Nephron (organoid): ENCODE results near the gene ZNF628.
A peak's percentile ranks its signal among the peaks of the same experiment; 100 is the strongest.

ENCODE experiments used
- H3K27ac Mint-ChIP-seq, 3 experiments: 2 replicates each; pipeline ENCODE4 v1.8.0; 2020; ENCODE audit warnings: mixed read lengths in 3 of 3, mild to moderate bottlenecking in 2 of 3, moderate library complexity in 1 of 3
- H3K27me3 Mint-ChIP-seq: 2 replicates; pipeline ENCODE4 v1.8.0; 2021; ENCODE audit warnings: low read depth, mild to moderate bottlenecking, moderate library complexity, mixed read lengths
- H3K36me3 Mint-ChIP-seq: 2 replicates; pipeline ENCODE4 v1.8.0; 2020; ENCODE audit warnings: low read depth, mixed read lengths
- H3K4me1 Mint-ChIP-seq: 2 replicates; pipeline ENCODE4 v1.8.0; 2020; ENCODE audit warnings: mixed read lengths
- H3K4me3 Mint-ChIP-seq, 3 experiments: 2 replicates each; pipeline ENCODE4 v1.8.0; 2020; ENCODE audit warnings: mild to moderate bottlenecking in 3 of 3, mixed read lengths in 3 of 3, moderate library complexity in 2 of 3
- H3K9me3 Mint-ChIP-seq: 2 replicates; pipeline ENCODE4 v1.8.0; 2020; ENCODE audit warnings: mixed read lengths
- CTCF ChIP-seq, 3 experiments: fragments of 200-600 bp; sonication (generic); IDR thresholded peaks; one replicate each; pipeline ENCODE4 v1.5.0; 2021; ENCODE audit warnings: antibody characterized with exemption in 3 of 3; ENCODE audit not compliant: unreplicated experiment in 3 of 3

ZNF628 gene

DNA sequence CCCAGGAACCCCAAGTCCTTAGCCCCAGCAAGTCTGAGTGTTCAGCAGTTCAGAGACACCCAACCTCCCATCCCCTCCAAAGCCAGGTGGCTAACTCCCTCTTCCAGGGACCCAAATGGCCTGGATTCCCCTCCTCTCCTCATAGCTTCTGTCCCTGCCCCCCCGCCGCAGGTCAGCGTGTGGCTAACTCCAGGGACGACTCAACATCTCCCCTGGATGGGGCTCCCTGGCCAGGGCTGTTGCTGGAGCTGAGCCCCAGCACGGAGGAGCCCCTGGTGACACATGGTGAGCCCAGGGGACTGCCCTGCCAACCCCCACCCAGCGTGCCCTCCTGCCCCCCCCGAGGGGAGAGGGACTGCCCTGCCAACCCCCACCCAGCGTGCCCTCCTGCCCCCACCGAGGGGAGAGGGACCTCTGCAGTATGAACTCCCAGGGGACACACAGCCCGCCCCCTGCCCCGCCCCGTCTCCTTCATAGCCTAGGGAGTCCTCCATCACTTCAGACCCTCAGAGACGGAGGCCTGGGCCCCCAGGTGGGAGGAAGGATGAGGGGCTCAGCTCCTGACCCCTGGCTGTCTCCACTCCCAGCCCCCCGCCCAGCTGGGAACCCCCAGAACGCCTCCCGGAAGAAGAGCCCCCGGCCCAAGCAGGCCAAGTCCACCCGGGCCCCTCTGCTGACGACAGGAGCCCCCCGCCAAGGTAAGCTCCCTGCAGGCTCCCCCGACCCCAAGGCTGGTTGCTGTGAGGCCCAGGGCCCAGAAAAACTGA, 13.5 kb downstream of the ZNF628 start:
- H3K27me3 Mint-ChIP-seq: no peaks in the 10 kb centered on the region
- H3K27ac Mint-ChIP-seq: no peak overlapping the region
- peaks cover 47% of the 10 kb centered on the region for H3K4me1 Mint-ChIP-seq
- H3K4me3 Mint-ChIP-seq: no peak overlapping the region
- no peak for TF ChIP-seq CTCF (IDR thresholded peaks at IDR 0.05; ENCODE audit: unreplicated experiment in 3 of 3)
- no peaks in the 10 kb centered on the region for H3K36me3 Mint-ChIP-seq
- no peaks in the 10 kb centered on the region for H3K9me3 Mint-ChIP-seq

DNA sequence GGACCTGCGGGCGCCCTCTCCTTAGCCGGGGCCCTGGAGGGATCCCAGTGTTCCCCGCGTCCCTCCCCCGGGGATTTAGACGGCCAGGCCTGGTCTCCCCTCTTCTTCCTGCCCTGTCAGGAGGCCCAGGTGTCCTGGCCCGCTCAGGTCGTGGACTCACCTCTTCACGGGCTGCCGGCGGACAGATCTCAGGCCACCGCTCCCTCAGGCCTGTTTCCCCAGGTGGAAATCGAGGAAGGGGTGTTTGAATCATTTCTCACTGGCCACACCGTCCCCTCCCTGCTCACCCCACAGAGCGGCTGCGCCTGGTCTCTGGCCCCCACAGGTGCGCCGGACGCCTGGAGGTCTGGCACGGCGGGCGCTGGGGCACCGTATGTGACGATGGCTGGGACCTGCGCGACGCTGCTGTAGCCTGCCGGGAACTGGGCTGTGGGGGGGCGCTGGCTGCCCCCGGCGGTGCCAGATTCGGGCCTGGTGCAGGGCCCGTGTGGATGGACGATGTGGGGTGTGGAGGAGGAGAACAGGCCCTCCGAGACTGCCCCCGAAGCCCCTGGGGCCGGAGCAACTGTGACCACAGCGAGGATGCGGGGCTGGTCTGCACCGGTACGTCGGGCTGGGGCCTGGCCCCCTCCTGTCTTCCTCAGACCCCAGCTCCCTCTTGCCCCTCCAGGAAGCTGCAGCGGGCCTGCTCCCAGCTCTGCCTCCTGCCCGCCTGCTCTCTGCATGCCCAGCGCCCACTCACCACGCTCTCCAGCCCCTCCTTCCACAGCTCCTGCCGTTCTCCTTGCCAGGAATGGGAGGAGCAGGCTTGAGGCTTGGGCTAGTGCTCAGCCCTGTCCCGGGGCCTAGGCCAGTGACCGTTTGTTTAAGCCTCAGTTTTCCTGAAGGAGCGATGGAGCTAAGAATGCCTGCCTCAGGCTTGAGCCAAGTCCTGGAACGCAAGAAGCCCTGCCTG, 14.3 kb downstream of the ZNF628 start:
- Mint-ChIP-seq H3K36me3 (no peaks in the 10 kb centered on the region), H3K4me1 (peaks cover 43% of the 10 kb centered on the region), H3K9me3 (no peaks in the 10 kb centered on the region), H3K27ac (peak overlapping the region in 1 of 3 experiments; percentile 82), H3K27me3 (no peaks in the 10 kb centered on the region), H3K4me3 (no peak overlapping the region)
- TF ChIP-seq CTCF (IDR thresholded peaks at IDR 0.05; ENCODE audit: unreplicated experiment in 3 of 3): no peak

DNA sequence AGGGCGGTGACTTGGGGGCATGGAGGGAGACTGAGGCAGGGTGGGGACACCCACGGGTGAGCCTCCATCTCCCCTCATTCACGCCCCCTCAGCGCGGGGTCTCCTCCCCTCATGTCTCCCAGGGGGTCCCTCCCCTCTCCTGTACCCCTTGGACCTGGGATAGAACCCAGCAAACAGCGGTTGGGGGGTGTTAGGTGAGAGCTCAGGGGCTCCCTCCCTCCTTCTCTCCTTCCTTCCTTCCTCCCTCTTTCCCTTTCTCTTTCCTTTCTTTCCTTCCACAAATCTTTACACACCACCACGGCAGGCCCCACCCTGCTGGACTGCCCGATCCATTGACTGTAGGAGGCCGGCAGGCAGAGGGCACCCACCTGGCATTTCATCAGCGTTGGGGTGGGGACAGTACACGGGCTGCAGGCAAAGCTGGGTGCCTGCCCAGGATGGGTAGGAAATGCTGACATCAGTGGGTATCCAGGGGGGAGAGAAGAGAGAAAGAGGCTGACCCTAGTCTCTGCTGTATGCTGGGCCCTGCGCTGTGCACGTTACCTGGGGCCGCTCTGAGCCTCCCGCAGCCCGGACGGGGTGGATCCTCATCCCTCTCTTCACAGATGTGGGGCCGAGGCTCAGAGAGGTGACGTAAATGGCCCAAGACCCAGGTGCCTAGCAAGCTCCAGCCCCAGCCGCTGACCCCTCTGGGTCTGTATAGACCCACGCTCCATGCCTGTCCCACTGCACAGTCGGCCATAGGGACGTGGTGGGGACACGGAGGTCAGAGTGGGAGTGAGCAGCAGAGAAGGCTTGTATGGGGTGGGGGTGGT, 15.3 kb downstream of the ZNF628 start:
- Mint-ChIP-seq H3K27me3 (no peaks in the 10 kb centered on the region), H3K36me3 (no peaks in the 10 kb centered on the region), H3K4me3 (peak overlapping the region in 1 of 3 experiments; percentile 11), H3K4me1 (peaks cover 37% of the 10 kb centered on the region), H3K9me3 (no peaks in the 10 kb centered on the region), H3K27ac (peak overlapping the region; percentile 46 to 82 (median 79))
- TF ChIP-seq CTCF (IDR thresholded peaks at IDR 0.05; ENCODE audit: unreplicated experiment in 3 of 3): no peak

GRCh38 chr19:55492362-55492944, 16.0 kb downstream of the ZNF628 start:
- Mint-ChIP-seq H3K27ac (peak overlapping the region; percentile 46 to 82 (median 79)), H3K27me3 (no peaks in the 10 kb centered on the region), H3K9me3 (no peaks in the 10 kb centered on the region)

More at GRCh38 chr19:55492362-55492944, 16.0 kb downstream of the ZNF628 start:
- H3K36me3 Mint-ChIP-seq: no peaks in the 10 kb centered on the region
- peak overlapping the region in 1 of 3 experiments; percentile 11 for H3K4me3 Mint-ChIP-seq
- peaks cover 36% of the 10 kb centered on the region for H3K4me1 Mint-ChIP-seq
- no peak for TF ChIP-seq CTCF (IDR thresholded peaks at IDR 0.05; ENCODE audit: unreplicated experiment in 3 of 3)
